Stimulated activated CD8-positive, alpha-beta memory T cell treated with anti-CD3 and anti-CD28 coated beads, Interleukin-15, amount 100 ng/mL, for 4 hours (primary cell): ENCODE measurements around the gene ACAP3.

Experiments used
- DNase-seq, 2 donors: peaks; one replicate each; pipeline ENCODE4 v3.0.0-alpha.2; 2020; ENCODE audit warnings: low read depth in 2 of 2

The ACAP3 gene, protein sequence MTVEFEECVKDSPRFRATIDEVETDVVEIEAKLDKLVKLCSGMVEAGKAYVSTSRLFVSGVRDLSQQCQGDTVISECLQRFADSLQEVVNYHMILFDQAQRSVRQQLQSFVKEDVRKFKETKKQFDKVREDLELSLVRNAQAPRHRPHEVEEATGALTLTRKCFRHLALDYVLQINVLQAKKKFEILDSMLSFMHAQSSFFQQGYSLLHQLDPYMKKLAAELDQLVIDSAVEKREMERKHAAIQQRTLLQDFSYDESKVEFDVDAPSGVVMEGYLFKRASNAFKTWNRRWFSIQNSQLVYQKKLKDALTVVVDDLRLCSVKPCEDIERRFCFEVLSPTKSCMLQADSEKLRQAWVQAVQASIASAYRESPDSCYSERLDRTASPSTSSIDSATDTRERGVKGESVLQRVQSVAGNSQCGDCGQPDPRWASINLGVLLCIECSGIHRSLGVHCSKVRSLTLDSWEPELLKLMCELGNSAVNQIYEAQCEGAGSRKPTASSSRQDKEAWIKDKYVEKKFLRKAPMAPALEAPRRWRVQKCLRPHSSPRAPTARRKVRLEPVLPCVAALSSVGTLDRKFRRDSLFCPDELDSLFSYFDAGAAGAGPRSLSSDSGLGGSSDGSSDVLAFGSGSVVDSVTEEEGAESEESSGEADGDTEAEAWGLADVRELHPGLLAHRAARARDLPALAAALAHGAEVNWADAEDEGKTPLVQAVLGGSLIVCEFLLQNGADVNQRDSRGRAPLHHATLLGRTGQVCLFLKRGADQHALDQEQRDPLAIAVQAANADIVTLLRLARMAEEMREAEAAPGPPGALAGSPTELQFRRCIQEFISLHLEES

GRCh38 chr1:1307923-1308755, at the start of gene ACAP3, which contains the start of gene PUSL1:
Gene ACAP3, minus strand, starts transcription at chr1:1307930. Its CDS starts 115 bp downstream, at chr1:1307815.
Gene PUSL1, plus strand, starts transcription at chr1:1308597. Its CDS starts 47 bp downstream, at chr1:1308644.
- DNase-seq: peak; percentile 73 to 82

DNA sequence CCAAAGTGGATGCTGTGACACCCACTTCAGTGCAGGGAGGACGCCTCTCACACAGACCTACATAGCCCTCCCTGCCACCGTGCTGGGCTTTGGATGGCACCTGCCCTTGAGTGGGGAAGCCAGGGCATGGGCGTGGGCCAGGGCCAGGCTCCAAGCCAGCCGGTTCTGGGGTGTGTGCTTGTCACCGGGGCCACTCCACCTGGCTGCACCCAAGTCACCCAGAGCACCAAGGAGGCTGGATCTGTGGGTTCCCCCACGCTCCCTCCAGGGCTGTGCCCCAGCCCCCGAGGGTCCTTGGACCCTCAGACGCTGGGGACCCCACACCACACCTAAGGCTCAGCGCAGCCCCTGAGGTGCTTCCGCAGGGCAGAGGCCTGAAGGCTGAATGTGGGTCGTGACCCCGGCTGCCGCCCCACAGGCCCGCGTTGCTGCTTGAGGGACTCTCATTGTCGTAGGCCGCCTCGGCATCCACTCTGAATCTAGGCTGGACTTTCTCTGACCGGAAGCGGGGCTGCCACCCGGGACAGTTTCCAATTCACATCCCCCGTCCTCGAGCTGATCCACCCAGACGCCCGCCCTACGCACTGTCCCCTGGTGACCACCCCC, 49.2 kb upstream of the ACAP3 start:
- DNase-seq: no peak

GRCh38 chr1:1356166-1356795, 48.6 kb upstream of the ACAP3 start:
- DNase-seq: no peak

DNA sequence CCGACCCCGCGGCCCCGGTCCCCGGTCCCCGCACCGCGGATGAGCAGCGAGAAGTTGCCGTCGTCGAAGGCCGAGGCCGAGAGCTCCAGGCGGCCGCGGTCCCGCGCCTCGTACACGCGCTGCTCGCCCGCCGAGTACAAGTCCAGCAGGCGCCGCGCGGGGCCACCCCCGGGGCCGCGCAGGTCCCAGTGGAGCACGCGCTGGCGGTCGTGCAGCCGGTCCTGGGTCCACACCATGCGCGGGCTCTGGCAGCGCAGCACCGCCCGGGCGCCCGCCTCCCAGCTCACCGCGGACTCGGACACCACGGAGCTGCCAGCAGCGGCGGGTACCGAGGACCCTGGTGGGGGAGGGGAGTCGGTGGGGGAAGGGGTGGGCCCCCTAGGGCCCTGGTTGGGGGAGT, 47.7 kb upstream of the ACAP3 start:
- DNase-seq: no peak

- DNase-seq: no peak
Measured at GRCh38 chr1:1354271-1355247, 46.8 kb upstream of the ACAP3 start.

DNA sequence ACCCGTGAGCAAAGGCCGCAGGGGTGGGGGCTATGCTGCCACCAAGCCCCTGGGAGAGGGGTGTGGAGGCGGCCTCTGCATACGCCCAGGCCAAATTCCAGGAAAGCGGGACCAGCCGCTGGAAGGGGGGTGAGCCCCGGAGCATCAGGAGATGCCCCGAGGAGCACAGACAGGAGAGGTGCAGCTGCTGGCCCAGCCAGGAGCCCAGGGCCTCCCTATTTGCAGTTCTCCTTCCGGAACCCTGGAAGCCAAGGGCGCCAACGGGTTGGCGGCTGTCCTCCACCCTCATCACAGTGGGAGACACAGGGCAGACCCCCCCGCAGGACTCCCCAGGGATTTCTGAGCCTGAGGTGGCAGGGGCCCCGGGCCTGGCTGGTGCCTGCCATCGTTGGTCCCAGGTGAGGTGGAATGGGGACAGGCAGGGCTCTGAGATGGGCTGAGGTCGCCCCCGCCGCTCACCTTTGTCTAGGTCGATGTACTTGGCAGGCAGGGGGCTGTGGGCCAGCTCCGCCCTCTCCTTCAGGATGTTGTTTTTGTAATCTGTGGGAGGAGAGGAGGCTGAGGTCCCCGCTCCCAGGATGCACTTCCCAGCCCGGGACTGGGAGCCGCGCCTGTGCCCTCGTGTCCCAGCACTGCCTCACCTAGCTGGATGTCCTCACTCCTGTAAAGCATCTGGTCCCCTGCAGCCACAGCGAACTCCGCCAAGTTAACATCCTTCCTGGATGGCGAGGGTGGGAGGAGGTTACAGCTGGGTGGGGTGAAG, 45.8 kb upstream of the ACAP3 start:
- no peak for DNase-seq

DNA sequence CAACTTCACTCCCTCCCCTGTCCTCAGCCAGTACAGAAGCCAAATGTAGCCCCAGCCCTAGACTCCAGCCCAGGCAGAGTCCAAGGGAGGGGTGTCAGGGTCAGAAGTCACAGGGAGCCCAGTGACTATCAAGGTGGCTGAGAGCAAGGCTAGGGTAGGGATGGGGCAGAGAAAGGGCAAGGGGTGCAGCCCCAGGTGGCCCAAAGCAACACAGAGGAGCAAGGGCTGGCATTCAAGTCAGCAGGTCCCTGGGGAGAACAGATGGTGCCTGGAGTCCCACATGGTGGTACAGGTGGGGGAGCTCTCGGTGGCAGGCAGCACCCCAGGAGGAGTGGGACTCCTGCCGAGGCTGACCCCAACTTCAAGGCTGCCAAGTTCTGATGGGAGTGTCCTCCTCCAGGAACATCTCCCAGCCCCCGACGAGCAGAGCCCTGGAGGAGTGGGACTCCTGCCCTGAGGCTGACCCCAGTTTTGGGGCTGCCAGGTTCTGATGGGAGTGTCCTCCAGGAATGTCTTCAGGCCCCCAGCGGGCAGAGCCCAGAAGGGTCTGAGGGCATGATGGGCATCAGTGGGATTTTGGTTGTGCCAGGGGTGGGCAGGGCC, 45.2 kb upstream of the ACAP3 start:
- DNase-seq: no peak

- DNase-seq: no peak
Measured at GRCh38 chr1:1351511-1352427, 44.0 kb upstream of the ACAP3 start.

GRCh38 chr1:1349256-1350012, 41.7 kb upstream of the ACAP3 start, which contains the start of gene DVL1:
Gene DVL1, minus strand, starts transcription at chr1:1349418. Its CDS starts 353 bp downstream, at chr1:1349065.
- DNase-seq: peak; percentile 24 to 45

- no peak for DNase-seq
Measured at GRCh38 chr1:1348420-1349255, 40.9 kb upstream of the ACAP3 start.

DNA sequence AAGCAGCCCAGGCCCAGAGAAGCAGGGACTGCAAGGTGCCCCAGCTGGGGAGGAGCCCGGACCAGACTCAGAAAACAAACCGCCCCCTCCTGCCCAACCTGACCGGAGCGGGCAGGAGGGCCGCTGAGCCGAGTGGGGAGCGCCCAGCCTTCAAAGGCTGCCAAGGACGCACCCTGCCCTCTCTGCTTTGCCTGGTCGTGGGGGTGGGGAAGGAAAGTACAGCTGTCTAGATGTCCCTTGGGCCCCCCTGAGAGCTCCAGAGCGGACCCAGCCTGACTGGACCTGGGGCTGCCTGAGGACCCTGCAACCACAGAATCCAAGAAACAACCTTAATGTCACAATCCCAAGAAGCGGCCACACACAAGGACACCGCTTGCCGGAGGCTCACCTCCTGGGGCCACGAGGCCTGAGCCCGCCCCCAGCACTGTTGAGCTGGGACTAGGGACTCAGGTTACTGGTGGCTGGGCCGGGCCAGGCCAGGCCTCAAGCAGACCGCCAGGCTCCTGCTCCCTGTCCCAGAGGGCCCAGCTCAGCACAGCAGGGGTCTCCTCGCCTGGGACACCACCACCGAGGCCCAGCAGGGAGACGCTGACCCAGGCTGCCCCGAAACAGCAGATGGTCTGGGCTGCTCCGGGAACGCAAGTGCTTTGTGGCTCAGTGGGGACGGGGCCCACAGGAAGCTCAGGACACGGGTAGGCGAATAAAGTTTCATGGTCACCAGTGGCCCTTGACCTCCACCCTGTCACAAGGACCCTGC, 40.1 kb upstream of the ACAP3 start:
- DNase-seq: no peak

DNA sequence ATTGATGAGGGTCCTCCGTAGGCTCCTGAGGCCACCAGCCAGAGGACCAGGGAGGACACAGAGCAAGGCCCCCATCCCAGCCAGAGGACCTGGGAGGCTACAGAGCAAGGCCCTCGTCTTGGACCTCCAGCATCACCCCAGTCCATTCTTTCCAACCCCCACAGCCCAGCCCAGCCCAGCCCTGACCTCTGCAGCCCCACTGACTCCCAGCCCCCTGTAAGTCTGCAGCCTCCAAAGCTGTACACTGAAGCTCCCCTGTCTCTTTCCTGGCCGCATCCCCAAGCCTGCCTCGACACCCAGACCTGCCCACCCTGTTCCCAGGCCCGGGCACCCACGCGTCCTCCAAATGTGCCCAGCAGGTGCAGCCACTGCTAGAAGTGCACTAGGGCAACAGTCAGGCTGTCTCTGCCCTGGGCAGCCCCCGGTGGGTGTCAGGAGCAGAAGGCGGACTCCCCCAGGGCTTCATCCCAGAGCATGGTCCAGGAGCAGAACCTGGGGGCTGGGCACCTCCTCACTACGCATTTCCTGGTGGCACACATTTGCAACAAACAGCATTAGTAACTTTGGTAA, 39.4 kb upstream of the ACAP3 start:
- no peak for DNase-seq

GRCh38 chr1:1346501-1346890, 38.8 kb upstream of the ACAP3 start:
- DNase-seq: no peak

GRCh38 chr1:1345860-1346500, 38.2 kb upstream of the ACAP3 start:
- no peak for DNase-seq
